Ishikawa (cell line): ENCODE results near the gene SHF.

Experiments
- TAF1 ChIP-seq: IDR thresholded peaks from 2 replicates; pipeline ENCODE4 v1.6.1; 2012; ENCODE audit warnings: low read depth, mild to moderate bottlenecking
- USF1 ChIP-seq: IDR thresholded peaks from 2 replicates; pipeline ENCODE4 v1.6.1; 2012

DNA sequence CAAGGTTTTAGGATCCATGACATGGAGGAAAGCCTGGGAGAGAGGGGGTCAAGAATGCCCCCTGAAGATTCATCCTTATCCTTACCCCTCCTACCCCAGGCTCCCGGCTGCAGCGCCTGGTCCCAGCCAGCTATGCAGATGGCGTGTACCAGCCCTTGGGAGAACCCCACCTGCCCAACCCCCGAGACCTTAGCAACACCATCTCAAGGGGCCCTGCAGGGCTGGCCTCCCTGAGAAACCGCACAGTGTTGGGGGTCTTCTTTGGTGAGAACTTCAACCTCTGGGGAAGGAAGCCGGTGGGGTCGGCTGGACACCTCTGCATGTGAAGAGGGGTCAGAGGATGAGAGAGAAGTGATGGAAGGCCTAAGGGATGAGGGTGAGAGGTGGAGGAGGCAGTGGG, 53.7 kb downstream of the SHF start:
- TF ChIP-seq USF1: no peak
- no peak for TF ChIP-seq TAF1
